HL-60 (cell line): ENCODE data around the gene DENND4C.

Experiments used
- CTCF ChIP-seq: IDR thresholded peaks from one replicate; pipeline ENCODE4 v1.5.1; 2011; ENCODE audit warnings: low read length, control low read depth, inconsistent platforms; ENCODE audit not compliant: insufficient read depth
- POLR2AphosphoS5 ChIP-seq: IDR thresholded peaks from 2 replicates; pipeline ENCODE4 v1.6.1; 2012; ENCODE audit warnings: low read depth
- REST ChIP-seq: IDR thresholded peaks from 2 replicates; pipeline ENCODE4 v1.6.1; 2012; ENCODE audit warnings: low read depth; ENCODE audit not compliant: insufficient replicate concordance

- no peak for TF ChIP-seq CTCF
- TF ChIP-seq REST = no peak
- TF ChIP-seq POLR2AphosphoS5 = no peak
These were observed 39.1 kb downstream of the DENND4C start for GRCh38 chr9:19269582-19269981.
